PC-9 (cell line): Measurements from ENCODE around the gene TSPAN8. TPM values are rescaled to one million over a fixed set of nuclear protein-coding genes. Genes with fewer than 3 reads are reported as not detected.

Source experiments
- BruUV-seq: library from RNA; stranded (reverse); fragments of 400-500 nt; replicated peaks from 2 replicates; lab custom pipeline; 2021; lab: Mats Ljungman, UMichigan
- CTCF ChIA-PET: fragments of 300-600 bp; sonication (Branson Sonifier 250); formaldehyde crosslinking; loops from one replicate; lab custom pipeline; 2022; ENCODE audit warnings: antibody characterized with exemption; lab: Charles Lee
- POLR2A ChIA-PET: fragments of 300-600 bp; sonication (Branson Sonifier 250); formaldehyde crosslinking; loops from one replicate; lab custom pipeline; 2022; ENCODE audit warnings: antibody characterized with exemption; ENCODE audit not compliant: unreplicated experiment; lab: Charles Lee
- DNase-seq, 2 experiments: peaks; one replicate each; pipeline versions ENCODE4 v3.0.0 to v3.0.0-alpha.2; 2015 to 2022; ENCODE audit warnings: mixed read lengths in 1 of 2
- H2AFZ ChIP-seq: fragments of 200-600 bp; sonication (generic); 2 replicates; pipeline ENCODE4 v1.8.1; 2017; ENCODE audit warnings: antibody characterized with exemption
- H3F3A ChIP-seq: fragments of 200-600 bp; sonication (generic); 2 replicates; pipeline ENCODE4 v1.8.1; 2017; ENCODE audit warnings: antibody characterized with exemption, mild to moderate bottlenecking, low read depth; ENCODE audit not compliant: insufficient read depth
- H3K27ac ChIP-seq: fragments of 200-600 bp; sonication (generic); 2 replicates; pipeline ENCODE4 v1.6.1; 2016; ENCODE audit warnings: mixed run types
- H3K27me3 ChIP-seq: fragments of 200-600 bp; sonication (generic); 2 replicates; pipeline ENCODE4 v1.6.1; 2016; ENCODE audit warnings: low read depth, mixed run types; ENCODE audit not compliant: insufficient read depth
- H3K36me3 ChIP-seq: fragments of 200-600 bp; sonication (generic); 2 replicates; pipeline ENCODE4 v1.6.1; 2016; ENCODE audit warnings: low read depth, mixed run types
- H3K4me1 ChIP-seq: fragments of 200-600 bp; sonication (generic); replicated peaks from 2 replicates; pipeline ENCODE4 v1.6.1; 2016; ENCODE audit warnings: mixed run types; ENCODE audit not compliant: insufficient read depth
- H3K4me2 ChIP-seq: fragments of 200-600 bp; sonication (generic); 2 replicates; pipeline ENCODE4 v1.6.1; 2017; ENCODE audit warnings: mixed run types
- H3K4me3 ChIP-seq: fragments of 200-600 bp; sonication (generic); 2 replicates; pipeline ENCODE4 v1.6.1; 2016; ENCODE audit warnings: mixed run types
- H3K79me2 ChIP-seq: fragments of 200-600 bp; sonication (generic); 2 replicates; pipeline ENCODE4 v1.6.1; 2017; ENCODE audit warnings: low read depth, mixed run types
- H3K9me2 ChIP-seq: fragments of 200-600 bp; sonication (generic); 2 replicates; pipeline ENCODE4 v1.8.1; 2017; ENCODE audit warnings: mild to moderate bottlenecking; ENCODE audit not compliant: insufficient read depth
- H3K9me3 ChIP-seq: fragments of 200-600 bp; sonication (generic); 2 replicates; pipeline ENCODE4 v1.8.1; 2016; ENCODE audit warnings: low read depth; ENCODE audit not compliant: insufficient read depth
- H4K20me1 ChIP-seq: fragments of 200-600 bp; sonication (generic); 2 replicates; pipeline ENCODE4 v1.8.1; 2017; ENCODE audit not compliant: insufficient read depth
- EZH2 ChIP-seq: fragments of 200-600 bp; sonication (generic); IDR thresholded peaks from 2 replicates; pipeline ENCODE4 v1.8.0; 2017; ENCODE audit warnings: antibody characterized with exemption, low read depth
- intact Hi-C: fragments of 100-400 bp; cut with micrococcal nuclease; formaldehyde crosslinking; loops from one replicate; pipeline ENCODE4 v1.10.0; 2022; ENCODE audit not compliant: unreplicated experiment
- total RNA-seq: library from RNA; stranded (reverse); gene quantifications from 2 replicates; pipeline ENCODE4 v1.2.3, GENCODE V29; 2021
- TF ChIP-seq, protein P1 (sequence below): fragments of 200-600 bp; sonication (generic); conservative IDR thresholded peaks from 2 replicates; pipeline ENCODE4 v1.6.1; 2017; ENCODE audit warnings: mixed run types, antibody characterized with exemption, mild to moderate bottlenecking, moderate library complexity

Gene TSPAN8
- total RNA-seq, 1 experiment from 2014 or later, result 1.9 TPM

DNA sequence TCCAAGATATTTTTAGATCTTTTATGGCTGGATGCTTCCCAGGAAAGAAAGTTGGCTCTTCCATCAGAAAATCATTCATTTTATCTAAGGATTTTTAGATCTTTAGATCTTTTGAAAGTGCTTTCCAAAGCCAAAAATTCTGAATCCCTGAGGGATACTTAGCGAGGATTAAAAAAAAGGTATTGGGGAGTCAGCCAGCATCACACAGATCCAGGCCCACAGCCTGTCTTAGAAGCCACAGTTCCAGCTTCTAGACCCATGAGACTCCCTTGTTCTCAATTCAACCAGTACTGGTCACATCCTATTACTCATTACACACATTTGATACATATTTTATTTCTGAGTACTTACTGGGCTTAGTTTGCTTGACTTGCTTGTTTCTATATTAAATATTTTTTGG, 49.9 kb downstream of the TSPAN8 start:
- Histone ChIP-seq H3K4me1 (no peaks in the 10 kb centered on the region), H3K9me3 (no peaks in the 10 kb centered on the region), H3K27me3 (no peaks in the 10 kb centered on the region), H3K27ac (no peak overlapping the region), H3F3A (no peaks in the 10 kb centered on the region), H4K20me1 (no peaks in the 10 kb centered on the region), H3K4me2 (no peak overlapping the region), H3K4me3 (no peak overlapping the region), H3K36me3 (no peaks in the 10 kb centered on the region), H3K79me2 (no peaks in the 10 kb centered on the region), H2AFZ (no peak overlapping the region), H3K9me2 (no peaks in the 10 kb centered on the region; the same call in 1 of the 2 replicates)
- ChIA-PET CTCF (no interaction called here), POLR2A (no interaction called here)
- no peak for TF ChIP-seq EZH2
- TF ChIP-seq, protein P1, sequence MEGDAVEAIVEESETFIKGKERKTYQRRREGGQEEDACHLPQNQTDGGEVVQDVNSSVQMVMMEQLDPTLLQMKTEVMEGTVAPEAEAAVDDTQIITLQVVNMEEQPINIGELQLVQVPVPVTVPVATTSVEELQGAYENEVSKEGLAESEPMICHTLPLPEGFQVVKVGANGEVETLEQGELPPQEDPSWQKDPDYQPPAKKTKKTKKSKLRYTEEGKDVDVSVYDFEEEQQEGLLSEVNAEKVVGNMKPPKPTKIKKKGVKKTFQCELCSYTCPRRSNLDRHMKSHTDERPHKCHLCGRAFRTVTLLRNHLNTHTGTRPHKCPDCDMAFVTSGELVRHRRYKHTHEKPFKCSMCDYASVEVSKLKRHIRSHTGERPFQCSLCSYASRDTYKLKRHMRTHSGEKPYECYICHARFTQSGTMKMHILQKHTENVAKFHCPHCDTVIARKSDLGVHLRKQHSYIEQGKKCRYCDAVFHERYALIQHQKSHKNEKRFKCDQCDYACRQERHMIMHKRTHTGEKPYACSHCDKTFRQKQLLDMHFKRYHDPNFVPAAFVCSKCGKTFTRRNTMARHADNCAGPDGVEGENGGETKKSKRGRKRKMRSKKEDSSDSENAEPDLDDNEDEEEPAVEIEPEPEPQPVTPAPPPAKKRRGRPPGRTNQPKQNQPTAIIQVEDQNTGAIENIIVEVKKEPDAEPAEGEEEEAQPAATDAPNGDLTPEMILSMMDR, result no peak
- DNase-seq, result no peak
- no TSS peak for BruUV-seq
- intact Hi-C loops, result no loop called here

DNA sequence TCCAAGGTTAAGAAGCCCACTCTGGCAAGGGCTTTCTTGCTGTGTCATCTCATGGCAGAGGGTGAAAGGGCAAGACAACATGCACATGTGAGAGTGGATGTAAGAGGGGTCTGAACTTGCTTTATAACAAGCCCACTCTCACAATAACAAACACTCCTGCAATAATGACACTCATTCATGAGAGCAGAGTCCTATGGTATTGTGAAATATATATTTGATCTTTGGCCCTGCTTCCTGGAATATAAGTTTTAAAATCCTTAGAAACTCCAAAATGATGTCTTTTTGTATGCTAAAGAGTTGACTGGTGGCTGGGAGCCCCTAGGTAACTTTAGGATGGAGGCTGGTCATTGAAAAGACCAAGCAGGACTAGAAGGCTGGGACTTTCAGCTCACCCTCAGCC, 51.8 kb downstream of the TSPAN8 start:
- H3F3A ChIP-seq, result no peaks in the 10 kb centered on the region
- POLR2A ChIA-PET, result no interaction called here
- no peak for DNase-seq
- no peaks in the 10 kb centered on the region for H3K36me3 ChIP-seq
- no peak overlapping the region for H3K4me3 ChIP-seq
- H3K4me1 ChIP-seq, result no peaks in the 10 kb centered on the region
- H3K9me3 ChIP-seq, result no peaks in the 10 kb centered on the region
- no peak overlapping the region for H3K4me2 ChIP-seq
- H3K9me2 ChIP-seq, result no peaks in the 10 kb centered on the region; the same call in 1 of the 2 replicates
- TF ChIP-seq, protein P1, result no peak
- TF ChIP-seq EZH2, result no peak
- BruUV-seq, result no TSS peak
- H3K27me3 ChIP-seq, result no peaks in the 10 kb centered on the region
- no peak overlapping the region for H2AFZ ChIP-seq
- no peak overlapping the region for H3K27ac ChIP-seq
- CTCF ChIA-PET, result no interaction called here
- H4K20me1 ChIP-seq, result no peaks in the 10 kb centered on the region
- H3K79me2 ChIP-seq, result no peaks in the 10 kb centered on the region
- intact Hi-C loops, result no loop called here

DNA sequence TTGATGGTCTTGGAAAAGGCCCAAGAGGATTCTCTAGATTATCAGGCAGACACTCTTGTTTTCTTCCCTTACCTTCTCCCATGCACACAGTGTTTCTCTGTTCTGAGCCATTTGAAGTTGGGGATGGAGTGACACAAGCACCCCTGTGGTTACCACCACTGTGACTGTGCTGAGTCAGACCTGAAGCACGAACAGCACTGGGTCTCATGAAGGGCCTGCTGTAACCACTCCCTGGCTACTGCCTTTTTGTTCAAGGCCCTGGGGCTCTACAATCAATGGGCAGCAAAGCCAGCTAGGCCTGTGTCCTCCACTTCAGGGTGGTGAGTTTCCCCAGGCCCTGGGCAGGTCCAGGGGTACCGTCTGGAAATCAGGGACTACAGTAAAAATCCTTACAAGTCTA, 65.5 kb downstream of the TSPAN8 start:
- Histone ChIP-seq H3K4me3 (no peak overlapping the region), H3K79me2 (no peaks in the 10 kb centered on the region), H3K9me3 (no peaks in the 10 kb centered on the region; the same call in 1 of the 2 replicates), H3K4me1 (no peaks in the 10 kb centered on the region), H3F3A (no peaks in the 10 kb centered on the region), H3K9me2 (no peaks in the 10 kb centered on the region), H4K20me1 (no peaks in the 10 kb centered on the region), H3K27ac (no peak overlapping the region), H3K4me2 (no peak overlapping the region), H3K36me3 (no peaks in the 10 kb centered on the region), H3K27me3 (no peaks in the 10 kb centered on the region), H2AFZ (no peak overlapping the region)
- no TSS peak for BruUV-seq
- TF ChIP-seq, protein P1, result no peak
- TF ChIP-seq EZH2, result no peak
- POLR2A ChIA-PET, result no interaction called here
- intact Hi-C loops, result no loop called here
- DNase-seq, result no peak
- CTCF ChIA-PET, result no interaction called here
